GM18868 (cell line): Measurements from ENCODE around the gene LTF.

Experiments
- ATAC-seq: cut with Tn5 transposase; IDR thresholded peaks from one replicate; pipeline ENCODE4 v1.9.1; 2021; ENCODE audit warnings: mild to moderate bottlenecking, moderate library complexity; ENCODE audit not compliant: unreplicated experiment

LTF gene

DNA sequence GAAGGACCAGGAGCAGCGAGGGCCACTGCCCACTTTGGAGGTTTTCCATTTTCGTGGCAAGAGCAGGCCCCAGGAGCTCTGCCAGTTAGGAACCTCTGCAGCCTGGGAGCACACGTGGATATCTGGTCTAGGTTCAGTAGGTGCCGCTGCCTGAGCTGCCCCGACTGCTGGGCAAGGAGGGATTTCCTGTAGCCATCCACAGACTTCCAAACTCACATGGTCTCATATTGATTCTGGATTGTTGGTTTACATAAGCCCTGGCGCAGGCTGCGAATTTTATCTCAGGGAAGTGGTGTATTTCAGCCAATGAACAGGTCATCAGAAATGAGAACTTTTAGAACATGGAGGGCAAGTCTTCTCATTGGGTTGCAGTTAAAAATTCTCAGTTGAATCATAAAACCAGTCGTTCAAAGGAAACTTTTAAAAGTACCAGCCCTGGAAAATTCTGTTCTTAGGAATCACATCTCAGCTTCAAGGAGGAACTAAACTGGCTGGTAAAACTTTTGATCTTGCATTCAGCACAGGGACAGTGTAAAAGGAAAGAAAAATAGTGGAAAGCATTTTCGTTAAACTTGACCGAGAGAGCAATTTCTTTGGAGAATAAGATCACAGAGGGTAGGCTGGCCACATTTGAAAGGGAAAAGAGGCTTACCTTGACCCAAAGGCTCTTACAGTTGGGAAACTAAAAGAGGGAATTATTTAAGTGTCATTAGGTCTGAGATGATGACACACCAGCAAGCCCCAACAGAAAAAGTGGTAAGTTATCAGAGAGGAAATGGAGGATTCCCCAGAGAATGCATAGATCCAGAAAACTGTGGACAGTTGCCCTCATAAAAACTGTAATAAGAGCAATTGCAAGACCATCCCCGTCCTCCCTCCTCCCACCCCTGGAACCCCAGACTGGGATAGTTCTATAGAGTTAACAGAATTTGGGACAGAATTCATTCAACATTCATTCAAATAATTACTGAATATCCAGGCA, 26.7 kb upstream of the LTF start:
- ATAC-seq = no peak

DNA sequence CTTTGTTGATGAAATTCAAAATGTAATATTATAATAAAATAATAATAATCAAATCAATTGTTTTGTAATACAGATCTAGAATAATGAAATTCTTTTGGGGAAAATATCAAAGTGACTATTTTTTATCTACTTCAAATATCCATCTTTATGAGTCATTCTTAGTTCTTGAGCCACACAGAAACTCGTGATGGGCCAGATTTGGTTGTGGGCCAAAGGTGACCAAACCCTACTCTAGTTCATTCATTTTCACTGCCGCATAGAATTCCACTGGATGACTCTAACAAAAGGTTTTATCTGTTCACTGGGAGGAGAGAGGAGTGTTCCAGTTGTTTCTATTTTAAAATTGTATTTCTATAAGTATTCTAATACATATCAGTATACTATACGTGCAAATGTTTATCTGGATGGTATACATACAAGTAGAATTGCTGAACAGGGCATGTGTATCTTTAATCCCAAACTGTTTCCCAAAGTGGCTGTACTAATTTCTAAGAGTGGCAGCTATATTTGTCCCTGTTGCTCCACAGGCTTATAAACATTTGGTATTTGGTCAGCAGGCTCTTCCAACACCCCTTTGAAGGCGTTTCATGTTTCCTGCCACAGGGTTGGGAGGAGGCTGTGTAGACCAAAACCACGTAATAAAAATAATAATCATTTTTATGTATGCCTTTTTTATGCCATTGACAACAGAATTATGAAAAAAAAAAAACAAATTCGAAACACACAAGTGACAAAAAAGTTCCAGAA, 25.8 kb upstream of the LTF start:
- no peak for ATAC-seq

DNA sequence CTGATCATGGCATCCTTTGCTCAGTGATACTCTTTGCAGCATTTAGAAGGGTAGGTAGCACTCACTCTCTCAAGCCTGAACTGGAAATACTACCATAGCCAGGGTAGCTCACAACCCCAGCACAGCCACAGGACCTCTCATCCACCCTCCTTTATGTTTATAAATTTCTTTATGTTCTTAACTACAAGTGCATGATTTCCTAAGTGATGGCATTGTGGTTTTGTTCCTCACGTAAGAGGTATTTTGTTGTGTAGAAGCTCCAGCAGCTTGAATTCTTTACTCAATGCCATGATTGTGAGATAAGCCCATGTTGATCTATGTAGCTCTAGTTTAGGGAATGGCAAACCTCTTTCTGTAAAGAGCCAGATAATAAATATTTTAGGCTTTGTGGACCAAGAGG, 25.2 kb upstream of the LTF start:
- no peak for ATAC-seq

DNA sequence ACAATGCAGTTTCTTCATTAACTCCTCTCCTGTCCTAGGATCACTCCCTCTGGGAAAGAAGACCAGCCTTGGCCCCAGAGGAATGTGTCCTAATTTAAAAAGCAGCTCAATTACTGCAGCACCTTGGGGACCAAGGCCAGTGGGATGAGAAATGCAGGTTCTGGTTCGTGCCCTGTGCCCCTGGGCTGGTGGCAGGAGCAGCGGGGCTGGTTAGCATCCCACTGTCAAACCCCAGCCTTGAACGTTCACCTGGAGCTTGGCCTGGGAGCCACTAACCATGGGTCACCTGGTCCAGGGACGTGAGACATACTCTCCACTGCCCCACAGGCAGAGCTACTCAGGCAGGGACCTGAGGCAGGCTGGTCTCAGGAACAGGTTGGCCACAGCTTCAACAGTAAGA, 24.7 kb upstream of the LTF start:
- no peak for ATAC-seq

DNA sequence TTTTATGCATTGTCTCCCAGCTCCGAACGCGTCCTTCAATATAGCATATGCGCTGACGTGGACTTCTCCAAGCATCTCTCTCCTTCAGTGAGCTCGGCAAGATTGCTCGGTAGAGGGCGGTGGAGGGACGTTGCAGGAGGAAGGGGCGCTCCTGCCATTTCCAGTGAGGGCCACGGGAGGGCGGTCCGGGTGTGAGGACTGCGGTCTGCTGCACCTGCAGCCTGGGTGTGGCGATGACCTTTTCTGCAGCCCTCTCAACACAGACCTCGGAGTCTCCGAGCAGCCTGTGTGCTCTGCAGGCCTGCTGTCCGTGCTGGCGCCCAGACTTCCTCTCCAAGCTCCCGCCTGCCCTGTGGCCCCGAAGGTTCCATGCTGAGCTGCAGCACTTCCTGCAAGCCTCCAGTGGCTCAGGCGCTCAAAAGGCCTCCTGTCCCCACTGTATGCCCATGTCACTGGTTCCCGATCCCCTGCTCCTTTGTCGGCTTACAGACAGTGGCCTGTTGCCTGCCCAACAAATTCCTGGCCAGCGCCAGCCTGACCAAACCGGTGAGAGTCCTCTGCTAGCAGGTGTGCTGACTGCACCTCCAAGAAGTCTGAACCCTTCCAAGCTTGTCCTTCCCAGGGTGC, 24.1 kb upstream of the LTF start:
- ATAC-seq = peak; percentile 91

DNA sequence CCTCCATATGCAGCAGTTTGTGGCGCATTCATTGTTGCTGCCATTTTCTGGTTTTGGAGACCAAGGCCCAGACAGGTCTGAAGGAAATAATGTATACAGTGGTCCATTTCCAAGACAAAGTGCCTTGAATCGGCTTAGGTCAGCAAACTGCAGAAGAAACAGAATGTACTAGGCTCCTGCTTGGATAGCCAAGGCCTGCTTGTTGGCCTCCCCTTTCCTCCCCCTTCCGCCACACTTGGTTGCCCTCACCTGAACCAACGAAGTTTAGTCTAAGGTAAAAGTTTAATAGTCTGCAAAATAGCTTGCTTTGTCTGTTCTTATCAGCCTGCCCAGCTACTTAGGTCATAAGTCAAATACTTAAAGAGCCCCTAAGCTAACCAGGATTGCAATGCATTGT, 21.1 kb upstream of the LTF start:
- ATAC-seq = no peak

DNA sequence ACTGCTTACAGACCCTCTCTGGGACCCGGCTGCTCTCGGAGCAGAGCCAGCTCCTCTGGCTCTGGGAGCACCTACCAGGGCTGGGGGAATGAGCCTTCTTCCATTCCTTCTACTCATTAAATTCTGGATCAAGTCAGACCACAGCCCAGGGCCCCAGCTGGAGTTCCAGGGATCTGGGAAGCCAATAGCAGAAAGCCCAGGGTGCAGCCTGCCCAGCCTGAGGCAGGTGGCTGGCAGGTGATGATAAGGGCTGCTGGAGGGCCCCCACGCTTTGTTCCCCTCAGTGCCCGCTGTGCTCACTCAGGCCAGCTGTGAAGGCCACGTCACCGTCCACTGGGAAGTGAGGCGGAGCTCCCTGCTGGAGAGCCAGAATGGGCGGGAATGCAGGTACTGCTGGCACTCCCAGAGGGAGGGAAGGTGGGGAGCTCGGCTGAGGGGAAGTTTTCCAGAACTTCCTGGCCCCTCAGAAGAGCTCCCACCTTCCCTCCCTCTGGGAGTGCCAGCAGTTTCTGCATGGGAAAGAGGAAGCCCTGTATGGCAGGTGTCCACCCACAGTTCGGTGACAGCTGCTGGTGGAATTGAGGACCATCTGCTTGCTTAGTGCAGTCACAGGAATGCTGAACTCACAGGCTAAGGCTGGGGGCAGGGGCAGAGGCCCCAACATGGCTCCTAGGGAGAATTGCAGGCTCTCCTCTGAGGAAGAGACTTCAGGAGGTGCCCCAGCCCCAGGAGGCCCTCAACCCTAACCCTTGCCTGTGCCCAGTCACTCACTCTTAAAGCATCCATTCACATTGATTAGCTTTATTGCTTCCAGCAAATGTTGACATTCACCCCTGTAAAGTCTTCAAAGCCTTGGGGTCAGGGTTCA, 20.4 kb upstream of the LTF start:
- ATAC-seq = no peak

DNA sequence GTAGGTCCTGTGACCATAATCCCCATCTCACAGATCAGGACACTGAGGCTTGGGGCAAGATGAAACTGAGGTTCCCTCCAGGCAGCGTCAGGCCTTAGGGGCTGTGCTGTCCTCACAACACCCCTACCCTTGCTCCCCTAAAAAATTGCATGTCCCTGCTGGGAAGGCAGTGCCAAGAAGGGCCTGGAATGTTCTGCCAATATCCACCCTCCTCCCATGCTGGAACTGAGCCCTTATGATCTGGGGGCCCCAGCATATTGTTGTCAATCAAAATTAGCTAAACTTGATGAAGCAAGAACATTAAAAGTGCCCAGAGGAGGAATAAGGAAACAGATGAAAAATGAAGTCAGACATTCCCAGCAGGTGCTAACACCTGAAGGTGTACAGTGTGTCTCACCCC, 19.7 kb upstream of the LTF start:
- no peak for ATAC-seq

DNA sequence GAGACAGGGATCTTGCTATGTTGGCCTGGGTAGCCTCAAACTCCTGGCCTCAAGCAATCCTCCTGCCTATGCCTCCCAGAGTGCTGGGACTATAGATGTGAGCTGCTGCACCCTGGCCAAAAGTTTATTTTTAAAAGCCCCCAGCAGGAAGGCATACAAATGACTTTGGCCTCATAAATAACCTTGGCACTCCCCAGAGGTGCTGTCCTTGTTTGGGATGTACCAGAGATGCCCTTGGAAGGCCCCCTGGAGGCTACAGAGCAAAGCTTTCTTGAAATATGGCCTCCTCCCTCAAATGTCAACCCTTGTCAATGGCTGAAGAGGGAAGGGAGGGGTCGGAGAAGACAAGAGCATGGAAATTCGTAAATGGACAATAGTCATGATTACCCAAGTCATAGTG, 19.1 kb upstream of the LTF start:
- no peak for ATAC-seq

DNA sequence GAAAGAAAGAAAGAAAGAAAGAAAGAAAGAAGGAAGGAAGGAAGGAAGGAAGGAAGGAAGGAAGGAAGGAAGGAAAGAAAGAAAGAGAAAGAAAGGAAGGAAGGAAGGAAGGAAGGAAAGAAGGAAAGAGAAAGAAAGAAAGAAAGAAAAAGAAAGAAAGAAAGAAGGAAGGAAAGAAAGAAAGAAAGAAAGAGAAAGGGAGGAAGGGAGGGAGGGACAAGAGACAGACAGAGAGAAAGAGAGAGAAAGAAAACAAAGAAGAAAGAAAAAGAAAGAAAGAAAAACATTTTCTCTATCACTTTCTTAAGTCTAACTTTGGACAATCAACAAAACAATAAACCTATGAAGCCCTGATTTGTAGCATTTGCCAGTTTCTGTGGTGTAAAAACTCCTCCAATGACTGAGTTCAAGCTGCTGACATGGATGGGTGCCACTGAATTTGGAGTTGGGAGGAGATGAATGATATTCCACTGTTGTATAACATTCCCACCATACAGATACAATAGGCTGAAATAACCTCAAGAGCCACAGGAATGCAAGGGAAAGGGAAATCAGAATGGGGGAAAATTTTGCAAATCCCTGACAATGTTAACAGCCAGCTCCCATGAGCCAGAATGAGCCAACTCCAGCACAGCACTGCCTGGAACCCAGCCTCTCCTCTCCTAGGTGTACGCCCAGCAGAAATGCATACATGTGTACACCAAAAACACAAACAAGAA, 18.1 kb upstream of the LTF start:
- no peak for ATAC-seq

DNA sequence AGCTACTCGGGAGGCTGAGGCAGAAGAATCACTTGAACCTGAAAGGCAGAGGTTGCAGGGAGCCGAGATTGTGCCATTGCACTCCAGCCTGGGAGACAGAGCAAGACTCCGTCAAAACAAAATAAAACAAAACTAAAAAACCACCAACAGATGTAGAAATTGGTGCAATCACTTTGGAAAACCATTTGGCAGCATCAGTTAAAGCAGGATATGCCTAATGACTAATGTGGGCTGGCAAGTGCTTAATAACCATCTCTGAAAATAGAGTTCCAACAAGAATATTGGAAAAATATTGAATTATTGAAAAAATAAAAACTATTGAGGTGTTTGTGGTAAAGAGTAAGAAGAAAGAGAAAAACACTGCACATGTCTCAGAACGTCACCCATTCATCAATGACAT, 16.9 kb upstream of the LTF start:
- ATAC-seq = no peak

DNA sequence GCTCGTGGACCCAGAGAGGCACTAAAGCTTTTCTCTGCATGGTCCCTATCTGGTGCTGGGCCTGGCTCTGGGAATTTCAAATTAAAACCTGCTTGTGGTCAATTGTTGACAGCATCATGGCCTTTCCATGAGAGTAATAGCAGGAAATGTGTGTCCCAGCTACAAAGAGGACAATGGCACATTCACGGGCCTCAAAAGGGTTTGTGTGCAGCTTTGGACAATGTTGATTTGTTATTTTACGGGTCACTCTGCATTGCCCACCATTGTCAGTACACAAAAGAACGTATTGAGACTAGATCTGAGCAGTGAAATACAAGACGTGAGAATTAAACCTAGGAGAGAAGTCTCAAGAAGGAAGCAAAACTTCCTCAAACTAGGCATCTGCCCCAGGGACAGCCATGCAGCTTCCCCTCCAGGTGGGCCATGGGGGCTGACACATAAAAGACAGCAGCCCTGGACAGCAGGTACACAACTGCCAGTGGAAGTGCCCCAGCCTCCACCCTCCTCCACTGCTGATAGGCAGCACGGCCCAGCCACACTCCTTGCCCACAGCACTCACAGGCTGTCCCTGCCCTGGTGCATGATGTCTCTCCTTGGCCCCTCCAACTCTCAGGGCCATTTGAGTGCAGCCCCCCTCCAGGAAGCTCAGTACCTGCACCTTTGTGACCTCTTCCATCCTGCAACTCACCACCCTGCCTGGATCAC, 15.9 kb upstream of the LTF start:
- ATAC-seq = no peak

DNA sequence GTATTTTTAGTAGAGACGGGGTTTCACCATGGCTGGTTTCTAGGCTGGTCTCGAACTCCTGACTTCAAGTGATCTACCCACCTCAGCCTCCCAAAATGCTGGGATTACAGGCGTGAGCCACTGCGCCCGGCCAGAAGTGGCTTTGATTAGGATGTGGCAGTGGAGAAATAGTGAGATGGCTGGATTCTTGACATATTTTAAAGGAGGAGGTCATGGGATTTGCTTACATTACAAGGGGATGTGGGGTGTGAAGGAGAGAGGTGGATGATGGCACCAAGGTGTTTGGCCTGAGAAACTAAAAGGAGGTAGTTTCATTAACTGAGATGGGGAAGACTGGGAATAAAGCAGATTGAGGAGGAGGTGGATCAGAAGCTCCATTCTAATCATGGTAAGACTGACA, 15.0 kb upstream of the LTF start:
- ATAC-seq = no peak

DNA sequence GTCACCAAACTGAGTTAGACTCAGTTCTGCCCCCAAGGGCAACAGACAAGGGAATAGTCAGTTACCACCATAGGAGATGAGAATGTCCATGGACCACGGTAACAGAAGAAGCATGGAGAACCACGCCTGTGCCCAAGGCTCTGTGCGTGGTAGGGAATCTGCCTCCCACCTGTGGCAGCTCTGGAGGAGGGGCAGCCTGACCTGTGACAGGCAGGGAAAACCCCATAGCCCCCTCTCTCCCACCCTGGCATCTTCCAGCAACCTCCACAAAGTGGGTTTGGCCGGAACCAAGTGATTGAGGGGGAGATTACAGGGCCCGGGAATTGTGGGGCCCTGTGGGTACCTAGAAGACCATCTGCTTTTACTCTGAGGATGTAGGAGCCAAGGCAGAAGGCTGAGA, 14.3 kb upstream of the LTF start:
- ATAC-seq = no peak

DNA sequence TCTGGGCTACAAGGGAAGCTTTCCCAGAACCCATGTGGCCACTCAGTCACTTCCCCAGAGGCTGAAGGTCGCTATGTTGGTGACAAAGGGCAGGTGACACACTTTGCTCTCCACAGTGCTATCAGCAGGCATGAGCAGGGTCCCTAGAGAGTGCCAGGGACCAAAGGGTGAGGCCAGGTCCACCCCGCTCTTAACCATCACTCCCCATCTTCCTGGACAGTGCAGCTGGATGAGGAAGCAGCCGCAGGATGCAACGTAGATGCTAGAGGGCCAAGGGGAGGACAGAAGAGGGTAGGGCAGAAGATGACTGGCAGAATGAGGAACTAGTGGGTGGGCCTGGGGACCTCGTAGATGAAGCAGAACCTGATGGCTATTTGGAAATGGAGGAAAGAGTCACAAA, 13.6 kb upstream of the LTF start:
- ATAC-seq = no peak

DNA sequence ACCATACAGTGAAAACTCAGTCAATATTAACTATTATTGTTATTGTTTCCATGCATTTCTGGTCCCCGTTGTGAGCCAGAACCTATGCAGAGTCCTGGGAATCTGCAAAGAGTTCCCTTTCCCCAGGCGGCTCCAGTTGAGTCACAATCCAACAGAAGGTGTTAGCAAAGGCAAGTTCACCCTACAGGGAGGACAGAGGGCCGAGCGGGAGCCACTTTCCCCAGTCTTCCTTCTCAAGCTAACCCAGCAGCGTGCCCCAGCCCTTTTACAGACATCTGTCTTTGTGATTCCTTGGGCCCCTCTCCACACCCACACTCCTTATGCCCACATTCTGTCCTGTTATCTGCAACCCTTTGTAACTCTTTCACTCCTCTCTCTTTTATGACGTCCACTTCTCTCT, 13.1 kb upstream of the LTF start:
- no peak for ATAC-seq

DNA sequence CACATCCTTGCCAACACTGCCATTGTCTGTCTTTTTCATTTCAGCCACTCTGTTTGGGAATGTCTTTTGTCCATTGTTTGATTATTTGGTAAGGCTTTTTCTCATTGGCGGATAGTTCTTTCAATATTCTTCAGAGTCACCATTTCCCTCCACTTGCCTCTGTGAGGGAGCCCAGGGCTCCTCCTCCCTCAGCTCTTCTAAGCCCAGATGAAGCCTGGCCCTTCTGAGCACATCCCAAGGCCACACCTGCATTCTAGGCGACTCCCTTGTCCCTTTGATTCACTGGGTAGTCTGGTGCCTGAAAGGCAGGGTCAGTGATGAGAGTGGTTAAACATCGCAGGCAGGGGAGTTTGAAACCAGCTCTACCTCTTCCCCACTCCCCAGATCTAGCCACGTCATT, 12.4 kb upstream of the LTF start:
- no peak for ATAC-seq

DNA sequence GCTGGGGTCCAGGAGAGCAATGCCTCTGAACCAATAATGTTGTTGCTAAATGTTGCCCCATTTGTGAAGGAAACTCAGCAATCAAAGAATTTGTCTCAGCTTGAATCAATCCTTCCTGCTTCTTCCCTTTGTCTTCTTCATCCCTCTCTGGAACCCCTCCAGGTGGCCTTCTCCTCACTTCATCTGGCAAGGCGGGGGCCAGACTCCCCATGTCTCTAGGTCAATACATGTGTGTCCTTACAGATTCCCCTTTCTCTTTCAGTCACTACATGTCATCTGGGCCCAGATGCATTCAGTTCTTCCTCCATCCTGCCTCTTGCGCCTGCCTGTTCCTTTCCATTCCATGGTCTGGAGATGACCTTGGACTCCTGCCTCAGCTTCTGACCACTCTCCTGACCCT, 8.0 kb upstream of the LTF start:
- ATAC-seq = no peak

DNA sequence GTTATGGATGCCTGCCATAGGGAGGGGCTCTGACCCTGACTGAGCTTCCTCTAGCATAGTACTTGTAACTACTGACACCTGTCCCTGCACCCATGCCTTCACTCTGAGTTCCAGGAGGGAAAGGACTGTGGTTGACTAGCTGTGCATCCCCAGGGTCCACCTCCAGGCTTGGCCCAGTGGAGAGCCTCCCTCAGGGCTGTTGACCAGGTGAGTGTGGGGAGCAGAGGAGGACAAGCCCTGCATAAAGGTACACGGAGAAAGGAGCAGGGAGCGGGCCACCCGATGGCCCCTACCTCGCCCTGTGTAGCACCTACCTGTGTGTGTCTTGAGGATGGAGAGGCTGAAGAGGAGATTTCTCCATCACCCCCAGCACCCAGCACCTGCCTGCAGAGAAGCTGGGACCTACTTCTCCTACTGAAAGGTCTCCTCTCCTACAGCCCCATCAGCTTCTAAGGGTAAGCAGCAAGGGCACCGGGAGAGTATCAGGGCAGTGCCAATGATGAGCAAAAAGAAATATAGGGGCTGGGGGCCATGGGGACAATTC, 6.7 kb upstream of the LTF start:
- no peak for ATAC-seq
